Measurements from ENCODE around the gene DNAJC4. TPM values are rescaled to one million over a fixed set of nuclear protein-coding genes. Genes with fewer than 3 reads are reported as not detected.

Gene DNAJC4
- total RNA-seq = 75.5 and 79.9 TPM in 2 replicates
- polyA plus RNA-seq = 126 and 132 TPM in 2 replicates

GRCh38 chr11:64230171-64230984 lies at the start of gene DNAJC4:
DNAJC4 (plus strand) TSS chr11:64230548; CDS start chr11:64230855, 307 bp downstream.
- TF ChIP-seq CTCF (IDR thresholded peaks at IDR 0.05; ENCODE audit: low read depth, low read length) = no peak
- Histone ChIP-seq H3K36me3 (no peaks in the 10 kb centered on the region), H3K27ac (peak within 1 kb of the TSS; percentile 61), H3K27me3 (no peaks in the 10 kb centered on the region), H3K4me1 (ENCODE audit: low read depth) (peaks cover 19% of the 10 kb centered on the region), H3K4me3 (peak within 1 kb of the TSS; percentile 50), H3K9me3 (ENCODE audit: low read depth) (no peaks in the 10 kb centered on the region)
- peak; percentile 90 to 98 for DNase-seq (ENCODE audit: low read depth in 1 of 2, low spot score in 1 of 2)

- Histone ChIP-seq H3K4me1 (ENCODE audit: low read depth) (peaks cover 13% of the 10 kb centered on the region), H3K27ac (peak overlapping the region; percentile 84), H3K4me3 (no peak overlapping the region), H3K27me3 (no peaks in the 10 kb centered on the region), H3K36me3 (no peaks in the 10 kb centered on the region), H3K9me3 (ENCODE audit: low read depth) (no peaks in the 10 kb centered on the region)
- DNase-seq (ENCODE audit: low read depth in 1 of 2, low spot score in 1 of 2) = no peak
- no peak for TF ChIP-seq CTCF (IDR thresholded peaks at IDR 0.05; ENCODE audit: low read depth, low read length)
These were observed 49.5 kb upstream of the DNAJC4 start for GRCh38 chr11:64180891-64181290.

GRCh38 chr11:64181506-64182411 lies 48.6 kb upstream of the DNAJC4 start:
- TF ChIP-seq CTCF (IDR thresholded peaks at IDR 0.05; ENCODE audit: low read depth, low read length) = no peak
- H3K4me3 ChIP-seq = no peak overlapping the region
- no peaks in the 10 kb centered on the region for H3K27me3 ChIP-seq
- DNase-seq (ENCODE audit: low read depth in 1 of 2, low spot score in 1 of 2) = peak; percentile 93 to 95
- no peaks in the 10 kb centered on the region for H3K9me3 ChIP-seq (ENCODE audit: low read depth)
- no peaks in the 10 kb centered on the region for H3K36me3 ChIP-seq
- peaks cover 13% of the 10 kb centered on the region for H3K4me1 ChIP-seq (ENCODE audit: low read depth)
- peak overlapping the region; percentile 84 for H3K27ac ChIP-seq

- Histone ChIP-seq H3K36me3 (no peaks in the 10 kb centered on the region), H3K27ac (peak overlapping the region; percentile 27), H3K9me3 (ENCODE audit: low read depth) (no peaks in the 10 kb centered on the region), H3K4me3 (no peak overlapping the region), H3K4me1 (ENCODE audit: low read depth) (peaks cover 13% of the 10 kb centered on the region), H3K27me3 (no peaks in the 10 kb centered on the region)
- no peak for TF ChIP-seq CTCF (IDR thresholded peaks at IDR 0.05; ENCODE audit: low read depth, low read length)
- DNase-seq (ENCODE audit: low read depth in 1 of 2, low spot score in 1 of 2) = no peak
These were observed 46.5 kb upstream of the DNAJC4 start for GRCh38 chr11:64183890-64184289.

GRCh38 chr11:64185175-64185692 lies 45.1 kb upstream of the DNAJC4 start:
- DNase-seq (ENCODE audit: low read depth in 1 of 2, low spot score in 1 of 2) = peak; percentile 80 to 89
- Histone ChIP-seq H3K36me3 (no peaks in the 10 kb centered on the region), H3K27me3 (no peaks in the 10 kb centered on the region), H3K9me3 (ENCODE audit: low read depth) (no peaks in the 10 kb centered on the region), H3K4me3 (peak overlapping the region; percentile 45), H3K27ac (peak overlapping the region; percentile 93), H3K4me1 (ENCODE audit: low read depth) (peaks cover 22% of the 10 kb centered on the region)
- TF ChIP-seq CTCF (IDR thresholded peaks at IDR 0.05; ENCODE audit: low read depth, low read length) = peak; percentile 43
